Stimulated activated CD4-positive, alpha-beta T cell treated with anti-CD3 and anti-CD28 coated beads, TNF-alpha, amount 100 ng/mL, for 1 hour (primary cell): ENCODE measurements around the gene LAMA5.

Experiments used
- DNase-seq, 3 donors: peaks; one replicate each; pipeline ENCODE4 v3.0.0-alpha.2; 2020; ENCODE audit warnings: low read depth in 3 of 3, low spot score in 1 of 3

The LAMA5 gene

GRCh38 chr20:62367136-62367632 is at the start of gene LAMA5:
Gene LAMA5, minus strand, starts transcription at chr20:62367312. Its CDS starts 67 bp downstream, at chr20:62367245.
- no peak for DNase-seq

- DNase-seq, result no peak
Observed at GRCh38 chr20:62415354-62416111, 48.4 kb upstream of the LAMA5 start.

- DNase-seq, result no peak
Observed at GRCh38 chr20:62413896-62414481, 46.9 kb upstream of the LAMA5 start.

- DNase-seq, result no peak
Observed at GRCh38 chr20:62413025-62413570, 46.0 kb upstream of the LAMA5 start.

GRCh38 chr20:62412194-62413024 is 45.3 kb upstream of the LAMA5 start:
- DNase-seq, result no peak

GRCh38 chr20:62411479-62412193 is 44.5 kb upstream of the LAMA5 start:
- no peak for DNase-seq

- no peak for DNase-seq
Observed at GRCh38 chr20:62410746-62411478, 43.8 kb upstream of the LAMA5 start.

- no peak for DNase-seq
Observed at GRCh38 chr20:62409931-62410745, 43.0 kb upstream of the LAMA5 start.

- DNase-seq, result no peak
Observed at GRCh38 chr20:62409086-62409853, 42.2 kb upstream of the LAMA5 start.

- DNase-seq, result no peak
Observed at GRCh38 chr20:62408640-62409039, 41.5 kb upstream of the LAMA5 start.

- no peak for DNase-seq
Observed at GRCh38 chr20:62408055-62408454, 40.9 kb upstream of the LAMA5 start.

GRCh38 chr20:62407221-62407992 is 40.3 kb upstream of the LAMA5 start, which contains the start of gene CABLES2:
Gene CABLES2, minus strand, starts transcription at chr20:62407285. Its CDS starts 9 bp downstream, at chr20:62407276.
- peak; percentile 69 to 80 (median 76) for DNase-seq

GRCh38 chr20:62406635-62407176 is 39.6 kb upstream of the LAMA5 start:
- DNase-seq, result no peak

- no peak for DNase-seq
Observed at GRCh38 chr20:62405981-62406513, 38.9 kb upstream of the LAMA5 start.

GRCh38 chr20:62405108-62405980 is 38.2 kb upstream of the LAMA5 start:
- no peak for DNase-seq

- no peak for DNase-seq
Observed at GRCh38 chr20:62404761-62405107, 37.6 kb upstream of the LAMA5 start.
